Measurements from ENCODE around the gene PTPRE. TPM values are rescaled to one million over a fixed set of nuclear protein-coding genes. Genes with fewer than 3 reads are reported as not detected.

PTPRE gene
- total and polyA plus RNA-seq, 2 of the 4 experiments (the other 2 are of a cell fraction) = 0.34 to 0.54 TPM

DNA sequence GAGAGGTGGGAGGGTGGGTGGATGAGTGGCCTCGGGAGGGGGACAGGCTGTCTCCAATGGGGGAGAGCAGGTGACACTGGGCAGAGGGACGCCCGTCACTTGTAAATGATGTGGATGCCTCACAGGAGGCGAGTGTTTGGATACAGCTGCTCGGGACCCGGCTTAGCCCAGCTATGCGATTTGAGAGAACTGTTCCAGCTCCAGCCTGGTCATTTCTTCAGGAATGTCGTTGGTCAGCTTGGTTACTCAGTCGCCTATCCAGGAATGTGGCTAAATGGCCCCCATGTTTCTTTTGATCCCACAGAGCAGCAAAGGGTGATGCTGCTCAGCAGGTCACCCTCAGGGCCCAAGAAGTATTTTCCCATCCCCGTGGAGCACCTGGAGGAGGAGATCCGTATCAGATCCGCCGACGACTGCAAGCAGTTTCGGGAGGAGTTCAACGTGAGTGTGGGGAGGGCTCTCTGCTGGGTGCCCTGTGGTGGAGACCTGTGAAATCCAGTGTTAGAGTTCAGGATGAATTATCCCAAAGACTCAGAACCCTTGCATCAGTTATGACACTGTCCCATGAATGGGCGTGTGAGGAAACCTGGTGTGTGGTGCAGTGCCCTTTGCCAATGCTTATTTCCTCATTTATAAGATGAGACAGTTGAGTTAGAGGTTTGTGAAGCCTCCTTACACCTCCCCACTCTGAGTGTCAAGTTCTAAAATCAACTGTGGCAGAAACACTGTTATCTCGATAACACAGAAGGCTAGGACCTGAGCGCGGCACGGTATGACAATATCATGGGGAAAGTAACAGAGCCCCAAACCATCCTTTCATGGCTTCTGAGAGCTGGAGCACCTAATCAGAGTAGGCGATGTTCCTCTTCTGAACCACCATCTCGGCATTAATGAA, 142.6 kb downstream of the PTPRE start:
- DNase-seq (no peak), ATAC-seq (ENCODE audit: low read depth) (no peak)
- H3K56ac ChIP-seq (ENCODE audit: extremely low read depth, insufficient read depth, low read length) = no peak overlapping the region
- 77% methylated on average over 3 of the region's 23 CpGs; no CpG with 5 or more reads in 1 of the 2 experiments for WGBS, 2 experiments (ENCODE audit: extremely low coverage in 2 of 2, insufficient read length in 1 of 2)
- H2AK5ac ChIP-seq (ENCODE audit: low read depth, low read length) = no peak overlapping the region
- H4K91ac ChIP-seq (ENCODE audit: insufficient read depth, low read depth, low read length) = no peak overlapping the region
- no peak overlapping the region for H3K4ac ChIP-seq (ENCODE audit: low read depth, low read length)
- H3K4me3 ChIP-seq (ENCODE audit: insufficient read depth, low read depth, low read length) = no peak overlapping the region
- no peaks in the 10 kb centered on the region for H3K79me1 ChIP-seq (ENCODE audit: low read depth in 1 of 2, low read length in 2 of 2)
- in situ Hi-C loops (cut with MboI; ENCODE audit: low sequenced_read_pairs) = no loop called here
- H3K27ac ChIP-seq (ENCODE audit: insufficient read depth, low read length) = no peak overlapping the region
- ChIA-PET POLR2A (ENCODE audit: unreplicated experiment) (no interaction called here), CTCF (interaction anchor here (0.6 kb wide), 1 partner anchor 1494 kb away, joined by 3 read pairs; no protein-coding TSS in a partner anchor)
- no peak overlapping the region for H4K8ac ChIP-seq (ENCODE audit: low read depth in 2 of 2, low read length in 2 of 2)
- dilution Hi-C loops (cut with HindIII; ENCODE audit: low sequenced_read_pairs, unreplicated experiment) = no loop called here
- H3K9me1 ChIP-seq (ENCODE audit: insufficient read depth, low read length) = no peaks in the 10 kb centered on the region
- no peak overlapping the region for H4K5ac ChIP-seq (ENCODE audit: low read depth, low read length)
- peaks cover 4% of the 10 kb centered on the region; the same call in 1 of the 2 replicates for H3K4me1 ChIP-seq (ENCODE audit: control insufficient read depth, insufficient read depth, low read length)
- H3K36me3 ChIP-seq (ENCODE audit: control insufficient read depth, insufficient read depth, low read length) = no peaks in the 10 kb centered on the region
- H3K27me3 ChIP-seq (ENCODE audit: control insufficient read depth, insufficient read depth, low read length) = no peaks in the 10 kb centered on the region
- BruUV-seq (replicated peaks) = no TSS peak
- no peaks in the 10 kb centered on the region for H4K20me1 ChIP-seq (ENCODE audit: insufficient read depth, low read length)
- H3K14ac ChIP-seq (replicated peaks; ENCODE audit: low read depth, low read length) = no peak overlapping the region
- no peak overlapping the region for H2AFZ ChIP-seq (replicated peaks; ENCODE audit: low read length, poor library complexity)
- intact Hi-C loops (cut with micrococcal nuclease) = no loop called here
- no peak overlapping the region for H3K9ac ChIP-seq (ENCODE audit: low read depth, low read length)
- TF ChIP-seq CTCF (conservative IDR thresholded peaks at IDR 0.05; ENCODE audit: low read depth, low read length) (no peak), RCOR1 (IDR thresholded peaks at IDR 0.05; ENCODE audit: insufficient replicate concordance, low read length) (no peak), RAD21 (IDR thresholded peaks at IDR 0.05; ENCODE audit: low read length) (no peak), BHLHE40 (IDR thresholded peaks at IDR 0.05; ENCODE audit: low read depth, low read length) (no peak), MAZ (IDR thresholded peaks at IDR 0.05; ENCODE audit: borderline replicate concordance, low read depth, low read length) (no peak), RFX5 (IDR thresholded peaks at IDR 0.05; ENCODE audit: low read depth, low read length) (no peak), POLR2A (IDR thresholded peaks at IDR 0.05; ENCODE audit: low read depth, low read length) (no peak), MAFK (IDR thresholded peaks at IDR 0.05; ENCODE audit: low read depth, low read length) (no peak), FOS (IDR thresholded peaks at IDR 0.05; ENCODE audit: low read depth, low read length) (no peak), CEBPB (IDR thresholded peaks at IDR 0.05; ENCODE audit: low read depth, low read length) (no peak)
- TF ChIP-seq, protein P1, sequence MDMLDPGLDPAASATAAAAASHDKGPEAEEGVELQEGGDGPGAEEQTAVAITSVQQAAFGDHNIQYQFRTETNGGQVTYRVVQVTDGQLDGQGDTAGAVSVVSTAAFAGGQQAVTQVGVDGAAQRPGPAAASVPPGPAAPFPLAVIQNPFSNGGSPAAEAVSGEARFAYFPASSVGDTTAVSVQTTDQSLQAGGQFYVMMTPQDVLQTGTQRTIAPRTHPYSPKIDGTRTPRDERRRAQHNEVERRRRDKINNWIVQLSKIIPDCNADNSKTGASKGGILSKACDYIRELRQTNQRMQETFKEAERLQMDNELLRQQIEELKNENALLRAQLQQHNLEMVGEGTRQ (IDR thresholded peaks at IDR 0.05; ENCODE audit: low read depth, low read length) = no peak
- no peak overlapping the region for H3K18ac ChIP-seq (ENCODE audit: low read depth, low read length)
- no peaks in the 10 kb centered on the region for H3K9me3 ChIP-seq (ENCODE audit: control insufficient read depth, insufficient read depth, low read length)
- no peak overlapping the region for H2BK20ac ChIP-seq (ENCODE audit: low read depth, low read length)
- no peak overlapping the region for H2BK5ac ChIP-seq (ENCODE audit: low read depth, low read length, poor library complexity, severe bottlenecking)
- H2AK9ac ChIP-seq (replicated peaks; ENCODE audit: low read depth, low read length, poor library complexity) = no peak overlapping the region
- H3K4me2 ChIP-seq (ENCODE audit: low read depth, low read length) = no peak overlapping the region
- H3K23ac ChIP-seq (ENCODE audit: low read depth, low read length) = no peak overlapping the region
- H2BK120ac ChIP-seq (ENCODE audit: low read depth, low read length) = no peak overlapping the region
- H2BK15ac ChIP-seq (ENCODE audit: low read depth, low read length) = no peak overlapping the region
